HL-60 (cell line): ENCODE measurements around the gene TNFRSF17.

Source experiments
- TF ChIP-seq, protein P1 (sequence below): IDR thresholded peaks from 2 replicates; pipeline ENCODE4 v1.6.1; 2012; ENCODE audit warnings: low read depth; ENCODE audit not compliant: insufficient replicate concordance
- TF ChIP-seq, protein P2 (sequence below): IDR thresholded peaks from one replicate; pipeline ENCODE4 v1.5.1; 2011; ENCODE audit warnings: low read length, control low read depth, inconsistent platforms; ENCODE audit not compliant: insufficient read depth

DNA sequence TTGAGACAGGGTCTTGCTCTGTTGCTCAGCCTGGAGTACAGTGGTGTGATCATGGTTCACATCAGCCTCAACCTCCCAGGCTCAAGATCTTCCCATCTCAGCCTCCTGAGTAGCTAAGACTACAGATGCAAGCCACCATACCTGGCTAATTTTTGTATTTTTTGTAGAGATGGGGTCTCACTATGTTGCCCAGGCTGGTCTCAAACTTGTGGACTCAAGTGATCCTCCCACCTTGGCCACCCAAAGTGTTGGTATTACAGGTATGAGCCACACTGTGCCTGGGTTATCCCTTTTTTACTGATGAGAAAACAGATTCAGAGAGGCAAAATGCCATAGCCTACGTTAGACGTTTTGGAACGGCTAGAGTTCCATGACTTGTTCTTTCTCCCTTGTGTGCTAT, 41.6 kb downstream of the TNFRSF17 start:
- TF ChIP-seq, protein P1, sequence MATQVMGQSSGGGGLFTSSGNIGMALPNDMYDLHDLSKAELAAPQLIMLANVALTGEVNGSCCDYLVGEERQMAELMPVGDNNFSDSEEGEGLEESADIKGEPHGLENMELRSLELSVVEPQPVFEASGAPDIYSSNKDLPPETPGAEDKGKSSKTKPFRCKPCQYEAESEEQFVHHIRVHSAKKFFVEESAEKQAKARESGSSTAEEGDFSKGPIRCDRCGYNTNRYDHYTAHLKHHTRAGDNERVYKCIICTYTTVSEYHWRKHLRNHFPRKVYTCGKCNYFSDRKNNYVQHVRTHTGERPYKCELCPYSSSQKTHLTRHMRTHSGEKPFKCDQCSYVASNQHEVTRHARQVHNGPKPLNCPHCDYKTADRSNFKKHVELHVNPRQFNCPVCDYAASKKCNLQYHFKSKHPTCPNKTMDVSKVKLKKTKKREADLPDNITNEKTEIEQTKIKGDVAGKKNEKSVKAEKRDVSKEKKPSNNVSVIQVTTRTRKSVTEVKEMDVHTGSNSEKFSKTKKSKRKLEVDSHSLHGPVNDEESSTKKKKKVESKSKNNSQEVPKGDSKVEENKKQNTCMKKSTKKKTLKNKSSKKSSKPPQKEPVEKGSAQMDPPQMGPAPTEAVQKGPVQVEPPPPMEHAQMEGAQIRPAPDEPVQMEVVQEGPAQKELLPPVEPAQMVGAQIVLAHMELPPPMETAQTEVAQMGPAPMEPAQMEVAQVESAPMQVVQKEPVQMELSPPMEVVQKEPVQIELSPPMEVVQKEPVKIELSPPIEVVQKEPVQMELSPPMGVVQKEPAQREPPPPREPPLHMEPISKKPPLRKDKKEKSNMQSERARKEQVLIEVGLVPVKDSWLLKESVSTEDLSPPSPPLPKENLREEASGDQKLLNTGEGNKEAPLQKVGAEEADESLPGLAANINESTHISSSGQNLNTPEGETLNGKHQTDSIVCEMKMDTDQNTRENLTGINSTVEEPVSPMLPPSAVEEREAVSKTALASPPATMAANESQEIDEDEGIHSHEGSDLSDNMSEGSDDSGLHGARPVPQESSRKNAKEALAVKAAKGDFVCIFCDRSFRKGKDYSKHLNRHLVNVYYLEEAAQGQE = no peak
- TF ChIP-seq, protein P2, sequence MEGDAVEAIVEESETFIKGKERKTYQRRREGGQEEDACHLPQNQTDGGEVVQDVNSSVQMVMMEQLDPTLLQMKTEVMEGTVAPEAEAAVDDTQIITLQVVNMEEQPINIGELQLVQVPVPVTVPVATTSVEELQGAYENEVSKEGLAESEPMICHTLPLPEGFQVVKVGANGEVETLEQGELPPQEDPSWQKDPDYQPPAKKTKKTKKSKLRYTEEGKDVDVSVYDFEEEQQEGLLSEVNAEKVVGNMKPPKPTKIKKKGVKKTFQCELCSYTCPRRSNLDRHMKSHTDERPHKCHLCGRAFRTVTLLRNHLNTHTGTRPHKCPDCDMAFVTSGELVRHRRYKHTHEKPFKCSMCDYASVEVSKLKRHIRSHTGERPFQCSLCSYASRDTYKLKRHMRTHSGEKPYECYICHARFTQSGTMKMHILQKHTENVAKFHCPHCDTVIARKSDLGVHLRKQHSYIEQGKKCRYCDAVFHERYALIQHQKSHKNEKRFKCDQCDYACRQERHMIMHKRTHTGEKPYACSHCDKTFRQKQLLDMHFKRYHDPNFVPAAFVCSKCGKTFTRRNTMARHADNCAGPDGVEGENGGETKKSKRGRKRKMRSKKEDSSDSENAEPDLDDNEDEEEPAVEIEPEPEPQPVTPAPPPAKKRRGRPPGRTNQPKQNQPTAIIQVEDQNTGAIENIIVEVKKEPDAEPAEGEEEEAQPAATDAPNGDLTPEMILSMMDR = no peak
